Measurements from ENCODE around the gene FRAS1. TPM values are rescaled to one million over a fixed set of nuclear protein-coding genes. Genes with fewer than 3 reads are reported as not detected.
"Not testable (repeated sequence)": the region's sequence is repeated elsewhere in the genome, so short reads cannot be mapped to it uniquely, and the experiment has no call there.

FRAS1 gene
- total RNA-seq, 1 donor from 2014 or later: 8.8 TPM

GRCh38 chr4:78325271-78326157, 268.4 kb downstream of the FRAS1 start:
- intact Hi-C loops (cut with DNase I): no loop called here
- Histone ChIP-seq H3K4me1 (no peaks in the 10 kb centered on the region), H3K9me3 (no peaks in the 10 kb centered on the region), H3K4me3 (no peak overlapping the region), H3K36me3 (no peaks in the 10 kb centered on the region), H3K27me3 (no peaks in the 10 kb centered on the region), H3K27ac (no peak overlapping the region)
- no peak for DNase-seq (ENCODE audit: extremely low spot score in 2 of 2)
- no peak for TF ChIP-seq POLR2A (IDR thresholded peaks at IDR 0.05)
- TF ChIP-seq, protein P1, sequence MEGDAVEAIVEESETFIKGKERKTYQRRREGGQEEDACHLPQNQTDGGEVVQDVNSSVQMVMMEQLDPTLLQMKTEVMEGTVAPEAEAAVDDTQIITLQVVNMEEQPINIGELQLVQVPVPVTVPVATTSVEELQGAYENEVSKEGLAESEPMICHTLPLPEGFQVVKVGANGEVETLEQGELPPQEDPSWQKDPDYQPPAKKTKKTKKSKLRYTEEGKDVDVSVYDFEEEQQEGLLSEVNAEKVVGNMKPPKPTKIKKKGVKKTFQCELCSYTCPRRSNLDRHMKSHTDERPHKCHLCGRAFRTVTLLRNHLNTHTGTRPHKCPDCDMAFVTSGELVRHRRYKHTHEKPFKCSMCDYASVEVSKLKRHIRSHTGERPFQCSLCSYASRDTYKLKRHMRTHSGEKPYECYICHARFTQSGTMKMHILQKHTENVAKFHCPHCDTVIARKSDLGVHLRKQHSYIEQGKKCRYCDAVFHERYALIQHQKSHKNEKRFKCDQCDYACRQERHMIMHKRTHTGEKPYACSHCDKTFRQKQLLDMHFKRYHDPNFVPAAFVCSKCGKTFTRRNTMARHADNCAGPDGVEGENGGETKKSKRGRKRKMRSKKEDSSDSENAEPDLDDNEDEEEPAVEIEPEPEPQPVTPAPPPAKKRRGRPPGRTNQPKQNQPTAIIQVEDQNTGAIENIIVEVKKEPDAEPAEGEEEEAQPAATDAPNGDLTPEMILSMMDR (IDR thresholded peaks at IDR 0.05): no peak
- no peak for TF ChIP-seq POLR2AphosphoS5 (IDR thresholded peaks at IDR 0.05; ENCODE audit: insufficient read depth in 1 of 2, low read depth in 1 of 2)

GRCh38 chr4:78328591-78328990, 271.5 kb downstream of the FRAS1 start:
- H3K4me1 ChIP-seq; intact Hi-C loops (cut with DNase I): not testable (repeated sequence)

DNA sequence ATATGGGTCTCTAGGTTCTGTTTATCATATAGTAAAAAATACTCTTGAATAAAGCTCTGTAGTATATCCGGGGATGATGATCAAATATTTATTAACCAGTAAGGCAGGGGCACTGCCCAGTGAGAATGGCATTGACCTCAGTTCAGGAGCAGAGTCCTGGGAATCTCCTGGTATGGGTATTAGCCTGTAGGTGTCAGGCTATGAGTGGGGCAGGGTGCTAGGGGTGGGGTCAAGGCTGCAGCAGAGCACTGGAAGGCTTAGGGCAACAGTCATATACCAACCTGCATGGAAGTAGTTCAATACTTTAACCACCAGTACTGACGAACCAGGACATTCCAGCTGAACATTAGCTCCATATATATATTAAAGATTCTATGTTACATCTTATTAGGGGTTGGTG, 274.1 kb downstream of the FRAS1 start:
- TF ChIP-seq POLR2A (IDR thresholded peaks at IDR 0.05) (no peak), POLR2AphosphoS5 (IDR thresholded peaks at IDR 0.05; ENCODE audit: insufficient read depth in 1 of 2, low read depth in 1 of 2) (no peak)
- TF ChIP-seq, protein P1 (IDR thresholded peaks at IDR 0.05): no peak
- Histone ChIP-seq H3K36me3 (no peaks in the 10 kb centered on the region), H3K4me1 (no peaks in the 10 kb centered on the region), H3K27ac (no peak overlapping the region), H3K27me3 (no peaks in the 10 kb centered on the region), H3K9me3 (no peaks in the 10 kb centered on the region), H3K4me3 (no peak overlapping the region)
- no peak for DNase-seq (ENCODE audit: extremely low spot score in 2 of 2)
- intact Hi-C loops (cut with DNase I): no loop called here

More at GRCh38 chr4:78328591-78328990, 271.5 kb downstream of the FRAS1 start:
- not testable (repeated sequence) for H3K27ac ChIP-seq; H3K9me3 ChIP-seq; H3K27me3 ChIP-seq; H3K36me3 ChIP-seq; H3K4me3 ChIP-seq; DNase-seq (ENCODE audit: extremely low spot score in 2 of 2)

GRCh38 chr4:78331965-78332364, 274.8 kb downstream of the FRAS1 start:
- DNase-seq (ENCODE audit: extremely low spot score in 2 of 2): no peak
- intact Hi-C loops (cut with DNase I): no loop called here
- Histone ChIP-seq H3K4me1 (peaks cover 4% of the 10 kb centered on the region), H3K27ac (no peak overlapping the region), H3K9me3 (no peaks in the 10 kb centered on the region), H3K27me3 (no peaks in the 10 kb centered on the region), H3K4me3 (no peak overlapping the region), H3K36me3 (no peaks in the 10 kb centered on the region)
- TF ChIP-seq, protein P1 (IDR thresholded peaks at IDR 0.05): no peak
- no peak for TF ChIP-seq POLR2A (IDR thresholded peaks at IDR 0.05)
- no peak for TF ChIP-seq POLR2AphosphoS5 (IDR thresholded peaks at IDR 0.05; ENCODE audit: insufficient read depth in 1 of 2, low read depth in 1 of 2)

- Histone ChIP-seq H3K27ac (no peak overlapping the region), H3K36me3 (no peaks in the 10 kb centered on the region), H3K4me1 (peaks cover 4% of the 10 kb centered on the region), H3K27me3 (no peaks in the 10 kb centered on the region), H3K4me3 (no peak overlapping the region), H3K9me3 (no peaks in the 10 kb centered on the region)
- TF ChIP-seq, protein P1 (IDR thresholded peaks at IDR 0.05): no peak
- no peak for TF ChIP-seq POLR2AphosphoS5 (IDR thresholded peaks at IDR 0.05; ENCODE audit: insufficient read depth in 1 of 2, low read depth in 1 of 2)
- no peak for TF ChIP-seq POLR2A (IDR thresholded peaks at IDR 0.05)
- DNase-seq (ENCODE audit: extremely low spot score in 2 of 2): no peak
- intact Hi-C loops (cut with DNase I): no loop called here
Observed at GRCh38 chr4:78332976-78333375, 275.9 kb downstream of the FRAS1 start.

Data from vagina (tissue), 2 donors.